WERI-Rb-1 (cell line): ENCODE results near the gene IGSF8.

Experiments
- DNase-seq: peaks from one replicate; pipeline ENCODE4 v3.0.0-alpha.2; 2020
- H3K27ac ChIP-seq: fragments of 250-450 bp; sonication (Bioruptor Pico); 2 replicates; pipeline ENCODE4 v1.5.1; 2020; ENCODE audit warnings: mild to moderate bottlenecking, moderate library complexity
- H3K27me3 ChIP-seq: fragments of 250-450 bp; sonication (Bioruptor Pico); 2 replicates; pipeline ENCODE4 v1.5.1; 2021; ENCODE audit warnings: mild to moderate bottlenecking, low read depth, moderate library complexity; ENCODE audit not compliant: insufficient read depth, severe bottlenecking
- H3K36me3 ChIP-seq: fragments of 250-450 bp; sonication (Bioruptor Pico); 2 replicates; pipeline ENCODE4 v1.5.1; 2020; ENCODE audit warnings: mild to moderate bottlenecking, moderate library complexity
- H3K4me3 ChIP-seq: 2 replicates; pipeline ENCODE4 v1.5.1; 2011; ENCODE audit warnings: low read depth, mild to moderate bottlenecking, control low read depth, low read length
- H3K9me3 ChIP-seq: fragments of 250-450 bp; sonication (Bioruptor Pico); 2 replicates; pipeline ENCODE4 v1.5.1; 2021; ENCODE audit warnings: mild to moderate bottlenecking, moderate library complexity; ENCODE audit not compliant: severe bottlenecking
- TF ChIP-seq, protein P1 (sequence below): IDR thresholded peaks from 2 replicates; pipeline ENCODE4 v1.5.1; 2011; ENCODE audit warnings: low read depth, mild to moderate bottlenecking, control low read depth, inconsistent platforms, low read length

Gene IGSF8

DNA sequence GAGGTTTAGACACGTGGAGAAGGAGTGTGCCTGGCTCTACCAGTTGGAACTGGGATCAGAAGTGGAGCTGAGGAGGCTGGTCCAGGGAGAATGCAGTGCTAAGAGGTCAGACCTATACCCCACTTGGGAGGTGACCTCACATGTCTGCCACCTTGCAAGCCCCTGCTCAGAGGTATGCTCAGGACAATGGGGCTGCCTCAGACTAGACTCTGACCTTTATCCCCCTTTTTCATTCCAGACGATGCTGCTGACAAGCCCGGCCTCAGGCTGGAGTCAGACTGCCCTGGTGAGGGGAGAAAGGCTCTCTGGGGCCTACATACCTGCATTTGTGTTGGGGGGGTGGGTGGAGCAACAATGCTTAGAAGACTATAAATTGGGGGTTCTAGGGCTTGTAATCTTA lies 33.7 kb downstream of the IGSF8 start:
- H3K9me3 ChIP-seq, result no peaks in the 10 kb centered on the region
- TF ChIP-seq, protein P1, sequence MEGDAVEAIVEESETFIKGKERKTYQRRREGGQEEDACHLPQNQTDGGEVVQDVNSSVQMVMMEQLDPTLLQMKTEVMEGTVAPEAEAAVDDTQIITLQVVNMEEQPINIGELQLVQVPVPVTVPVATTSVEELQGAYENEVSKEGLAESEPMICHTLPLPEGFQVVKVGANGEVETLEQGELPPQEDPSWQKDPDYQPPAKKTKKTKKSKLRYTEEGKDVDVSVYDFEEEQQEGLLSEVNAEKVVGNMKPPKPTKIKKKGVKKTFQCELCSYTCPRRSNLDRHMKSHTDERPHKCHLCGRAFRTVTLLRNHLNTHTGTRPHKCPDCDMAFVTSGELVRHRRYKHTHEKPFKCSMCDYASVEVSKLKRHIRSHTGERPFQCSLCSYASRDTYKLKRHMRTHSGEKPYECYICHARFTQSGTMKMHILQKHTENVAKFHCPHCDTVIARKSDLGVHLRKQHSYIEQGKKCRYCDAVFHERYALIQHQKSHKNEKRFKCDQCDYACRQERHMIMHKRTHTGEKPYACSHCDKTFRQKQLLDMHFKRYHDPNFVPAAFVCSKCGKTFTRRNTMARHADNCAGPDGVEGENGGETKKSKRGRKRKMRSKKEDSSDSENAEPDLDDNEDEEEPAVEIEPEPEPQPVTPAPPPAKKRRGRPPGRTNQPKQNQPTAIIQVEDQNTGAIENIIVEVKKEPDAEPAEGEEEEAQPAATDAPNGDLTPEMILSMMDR, result no peak
- H3K27ac ChIP-seq, result no peak overlapping the region
- H3K4me3 ChIP-seq, result no peak overlapping the region
- H3K27me3 ChIP-seq, result peaks cover 8% of the 10 kb centered on the region
- DNase-seq, result no peak
- H3K36me3 ChIP-seq, result no peaks in the 10 kb centered on the region

GRCh38 chr1:160064164-160064563 lies 34.3 kb downstream of the IGSF8 start:
- Histone ChIP-seq H3K27me3 (peaks cover 2% of the 10 kb centered on the region), H3K9me3 (no peaks in the 10 kb centered on the region), H3K4me3 (no peak overlapping the region), H3K27ac (no peak overlapping the region), H3K36me3 (no peaks in the 10 kb centered on the region)
- TF ChIP-seq, protein P1, result no peak
- no peak for DNase-seq

GRCh38 chr1:160063176-160063575 lies 35.2 kb downstream of the IGSF8 start:
- no peak for DNase-seq
- no peak overlapping the region for H3K4me3 ChIP-seq
- TF ChIP-seq, protein P1, result no peak
- H3K27ac ChIP-seq, result no peak overlapping the region
- no peaks in the 10 kb centered on the region for H3K36me3 ChIP-seq
- no peaks in the 10 kb centered on the region for H3K9me3 ChIP-seq
- no peaks in the 10 kb centered on the region for H3K27me3 ChIP-seq

- H3K36me3 ChIP-seq, result no peaks in the 10 kb centered on the region
- H3K27me3 ChIP-seq, result no peaks in the 10 kb centered on the region
- TF ChIP-seq, protein P1, result no peak
- no peak overlapping the region for H3K27ac ChIP-seq
- H3K4me3 ChIP-seq, result no peak overlapping the region
- no peak for DNase-seq
- H3K9me3 ChIP-seq, result no peaks in the 10 kb centered on the region
These were observed 36.2 kb downstream of the IGSF8 start for GRCh38 chr1:160062230-160062532.

- Histone ChIP-seq H3K4me3 (no peak overlapping the region), H3K36me3 (no peaks in the 10 kb centered on the region), H3K9me3 (no peaks in the 10 kb centered on the region), H3K27me3 (no peaks in the 10 kb centered on the region), H3K27ac (no peak overlapping the region)
- DNase-seq, result no peak
- TF ChIP-seq, protein P1, result no peak
These were observed 36.8 kb downstream of the IGSF8 start for GRCh38 chr1:160061369-160062229.

DNA sequence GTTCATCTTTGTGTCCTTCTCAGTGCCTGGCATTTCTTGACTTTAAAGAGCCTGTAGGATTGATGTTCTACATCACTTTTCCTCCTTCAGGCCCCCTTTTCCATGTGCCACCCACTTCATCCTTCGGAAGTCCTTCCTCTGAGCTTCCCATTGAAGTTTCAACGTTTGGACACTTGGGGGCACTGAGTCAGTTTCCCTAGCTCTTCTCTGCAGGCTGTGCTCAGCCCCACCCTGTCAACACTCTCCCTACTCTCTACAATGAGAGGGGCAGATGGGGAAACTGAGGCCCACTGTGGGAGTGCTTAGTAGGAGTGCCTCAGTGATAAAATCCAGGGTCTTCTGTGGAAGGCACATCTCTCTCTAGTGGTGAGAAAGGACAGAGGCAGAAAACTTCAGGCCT lies 40.3 kb downstream of the IGSF8 start:
- Histone ChIP-seq H3K9me3 (no peaks in the 10 kb centered on the region), H3K27me3 (no peaks in the 10 kb centered on the region), H3K36me3 (no peaks in the 10 kb centered on the region), H3K27ac (no peak overlapping the region), H3K4me3 (no peak overlapping the region)
- TF ChIP-seq, protein P1, result no peak; the same call in 1 of the 2 replicates
- DNase-seq, result no peak
